ENCODE data around the gene BTF3. TPM values are rescaled to one million over a fixed set of nuclear protein-coding genes. Genes with fewer than 3 reads are reported as not detected.
A peak's percentile ranks its signal among the peaks of the same experiment; 100 is the strongest.

BTF3 gene
- total RNA-seq, 1 experiment from 2014 or later = 861 TPM

- Histone ChIP-seq H3K56ac (ENCODE audit: insufficient read length, low read depth, low read length) (no peak overlapping the region), H3K4me1 (ENCODE audit: insufficient read depth, low read length) (peaks cover 10% of the 10 kb centered on the region; the same call in 1 of the 2 replicates)
- no peaks in the 10 kb centered on the region for H3K9me3 Mint-ChIP-seq
Observed at GRCh38 chr5:73480500-73480899, 17.7 kb upstream of the BTF3 start.

More at GRCh38 chr5:73480500-73480899, 17.7 kb upstream of the BTF3 start:
- Histone ChIP-seq H3T11ph (ENCODE audit: low read length) (no peak overlapping the region), H2AK5ac (ENCODE audit: insufficient read length, low read length) (no peak overlapping the region), H4K20me1 (ENCODE audit: control insufficient read depth, insufficient read depth, insufficient read length) (no peaks in the 10 kb centered on the region), H2BK20ac (ENCODE audit: low read depth, low read length, poor library complexity, severe bottlenecking) (no peak overlapping the region), H3K23me2 (ENCODE audit: insufficient read length, low read depth, low read length, poor library complexity, severe bottlenecking) (no peaks in the 10 kb centered on the region), H3K4me2 (ENCODE audit: insufficient read depth, insufficient read length, low read length) (no peak overlapping the region), H3K79me1 (ENCODE audit: insufficient read depth, low read depth, low read length, poor library complexity, severe bottlenecking) (no peaks in the 10 kb centered on the region), H3K4ac (ENCODE audit: low read depth, low read length) (no peak overlapping the region), H3K79me2 (ENCODE audit: insufficient read depth, low read length) (no peaks in the 10 kb centered on the region), H2BK12ac (ENCODE audit: insufficient read length, low read depth, low read length) (no peak overlapping the region), H4K91ac (ENCODE audit: insufficient read length, low read depth, low read length) (no peak overlapping the region), H3K9me3 (ENCODE audit: control insufficient read depth, low read depth, low read length) (no peaks in the 10 kb centered on the region), H2BK5ac (ENCODE audit: insufficient read length, low read length) (no peak overlapping the region), H4K5ac (ENCODE audit: insufficient read length, low read depth, low read length) (no peak overlapping the region), H2AFZ (ENCODE audit: low read length) (no peak overlapping the region), H3K18ac (ENCODE audit: insufficient read length, low read depth, low read length) (no peak overlapping the region), H3K14ac (ENCODE audit: insufficient read depth, low read length) (no peak overlapping the region), H2BK15ac (ENCODE audit: low read depth, low read length) (no peak overlapping the region), H2BK120ac (ENCODE audit: low read depth, low read length, poor library complexity, severe bottlenecking) (no peak overlapping the region), H4K8ac (replicated peaks; ENCODE audit: insufficient read length, low read depth, low read length) (no peak overlapping the region), H3K9ac (ENCODE audit: extremely low read depth, insufficient read length, low read length) (no peak overlapping the region), H3K23ac (ENCODE audit: insufficient read length, low read depth, low read length) (no peak overlapping the region), H3K27ac (ENCODE audit: insufficient read length, low read depth, low read length) (no peak overlapping the region), H3K27me3 (ENCODE audit: insufficient read depth, low read length) (no peaks in the 10 kb centered on the region)
- no peak for DNase-seq
- no peak for TF ChIP-seq CTCF (conservative IDR thresholded peaks at IDR 0.05)
- Mint-ChIP-seq H3K27ac (peak overlapping the region in 1 of 3 experiments; percentile 25; a peak in 1 of 7 replicates), H3K4me1 (peaks cover 27 to 32% of the 10 kb centered on the region in 2 experiments), H3K4me3 (no peak overlapping the region), H3K36me3 (ENCODE audit: insufficient read depth in 1 of 3, low read depth in 3 of 3) (peaks cover 0 to 4% (median 0%) of the 10 kb centered on the region in 3 experiments; a peak in 1 of 7 replicates), H3K27me3 (ENCODE audit: low read depth) (peaks cover 2% of the 10 kb centered on the region)
- WGBS (ENCODE audit: extremely low coverage, insufficient read length, low lambda C conversion rate) = no CpG with 5 or more reads among the region's 1 CpG

All from H9 (cell line).